ENCODE results near the gene LACRT. TPM values are rescaled to one million over a fixed set of nuclear protein-coding genes. Genes with fewer than 3 reads are reported as not detected.

The LACRT gene
- total and polyA plus RNA-seq, 2 donors (not counting 3 experiments of a cell fraction or from before 2014, with no cell fraction given): not detected

- no peak for FAIRE-seq
- Histone ChIP-seq H3K79me2 (ENCODE audit: control insufficient read depth, insufficient read depth, low read length) (no peaks in the 10 kb centered on the region), H3K9ac (replicated peaks; ENCODE audit: extremely low read depth, insufficient read depth, low read length) (no peak overlapping the region), H3K4me3 (replicated peaks in 1 of 3; ENCODE audit: insufficient read depth in 1 of 3, low read depth in 1 of 3, low read length in 3 of 3) (no peak overlapping the region), H3K36me3 (ENCODE audit: control insufficient read depth in 2 of 2, extremely low read depth in 1 of 2, insufficient read depth in 2 of 2, low read length in 2 of 2) (no peaks in the 10 kb centered on the region), H3K27ac (ENCODE audit: insufficient read depth, low read depth, low read length) (no peak overlapping the region), H4K20me1 (replicated peaks; ENCODE audit: control insufficient read depth, extremely low read depth, insufficient read depth, low read length) (no peaks in the 10 kb centered on the region), H2AFZ (ENCODE audit: low read depth, low read length) (no peak overlapping the region), H3K9me3 (replicated peaks; ENCODE audit: control insufficient read depth, insufficient read depth, low read length) (no peaks in the 10 kb centered on the region), H3K4me2 (ENCODE audit: insufficient read depth, low read length) (no peak overlapping the region), H3K4me1 (ENCODE audit: control insufficient read depth, extremely low read depth, insufficient read depth, low read length) (no peaks in the 10 kb centered on the region), H3K9me1 (replicated peaks; ENCODE audit: control insufficient read depth, extremely low read depth, insufficient read depth, low read length) (no peaks in the 10 kb centered on the region), H3K27me3 (ENCODE audit: control insufficient read depth in 2 of 2, insufficient read depth in 2 of 2, low read length in 2 of 2) (peaks cover 0 to 4% of the 10 kb centered on the region in 2 experiments)
- no TSS peak for BruUV-seq (replicated peaks)
- no peak for DNase-seq (ENCODE audit: low read depth, low spot score)
- TF ChIP-seq FOS (IDR thresholded peaks at IDR 0.05; ENCODE audit: borderline replicate concordance, insufficient read depth, low read length) (no peak), CTCF (IDR thresholded peaks at IDR 0.05; ENCODE audit: extremely low read depth in 1 of 2, insufficient read depth in 1 of 2, low read depth in 1 of 2, low read length in 2 of 2) (no peak), GATA2 (IDR thresholded peaks at IDR 0.05; ENCODE audit: insufficient read depth, insufficient read length, low read depth, low read length) (no peak), POLR2AphosphoS5 (IDR thresholded peaks at IDR 0.05; ENCODE audit: insufficient read depth, low read depth, low read length) (no peak), POLR2A (IDR thresholded peaks at IDR 0.05; ENCODE audit: low read depth, low read length) (no peak), MYC (IDR thresholded peaks at IDR 0.05; ENCODE audit: low read depth, low read length) (no peak), EZH2 (IDR thresholded peaks at IDR 0.05; ENCODE audit: borderline replicate concordance, low read depth, low read length, severe bottlenecking) (no peak), JUN (IDR thresholded peaks at IDR 0.05; ENCODE audit: borderline replicate concordance, insufficient read depth, insufficient read length, low read depth) (no peak)
- TF ChIP-seq, protein P1, sequence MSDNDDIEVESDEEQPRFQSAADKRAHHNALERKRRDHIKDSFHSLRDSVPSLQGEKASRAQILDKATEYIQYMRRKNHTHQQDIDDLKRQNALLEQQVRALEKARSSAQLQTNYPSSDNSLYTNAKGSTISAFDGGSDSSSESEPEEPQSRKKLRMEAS (IDR thresholded peaks at IDR 0.05; ENCODE audit: insufficient read depth, insufficient read length): no peak
- CTCF ChIA-PET: interaction anchor here (1.2 kb wide), 1 partner anchor 12 kb away, joined by 4 read pairs; no protein-coding TSS in a partner anchor
- intact Hi-C loops (cut with micrococcal nuclease) (no loop called here), dilution Hi-C loops (cut with MboI; ENCODE audit: extremely low pct_ligation_motif_present, low sequenced_read_pairs) (no loop called here)
- POLR2A ChIA-PET: no interaction called here
Observed at GRCh38 chr12:54611715-54612149, 23.0 kb downstream of the LACRT start.

All from endothelial cell of umbilical vein (primary cell).